K562 (cell line): Measurements from ENCODE around the gene MYRIP. TPM values are rescaled to one million over a fixed set of nuclear protein-coding genes. Genes with fewer than 3 reads are reported as not detected.

ENCODE experiments used
- ATAC-seq: fragments of 200-7000 bp; cut with Tn5 transposase; 3 replicates; pipeline ENCODE4 v1.9.1; 2020; ENCODE audit warnings: moderate library complexity
- BruUV-seq: library from RNA; stranded (reverse); fragments of 400-500 nt; replicated peaks from 2 replicates; lab custom pipeline; 2021; lab: Mats Ljungman, UMichigan
- CTCF ChIA-PET: fragments of 300-600 bp; formaldehyde crosslinking; extraction: SDS; loops from one replicate; lab custom pipeline; 2021; ENCODE audit warnings: low intra/inter-chr PET ratio; lab: Yijun Ruan, JAX
- POLR2A ChIA-PET: fragments of 300-600, 350-650 bp; sonication (Branson Sonifier 250); formaldehyde crosslinking; extraction: SDS; loops from one replicate; lab custom pipeline; 2021; ENCODE audit warnings: antibody characterized with exemption, inconsistent platforms; lab: Yijun Ruan, JAX
- DNase-seq, 4 experiments: peaks; one replicate each; pipeline versions ENCODE4 v3.0.0 to v3.0.0-alpha.2; 2011 to 2018; ENCODE audit warnings: low spot score in 3 of 4, mixed read lengths in 3 of 4; ENCODE audit errors: extremely low read depth in 1 of 4
- FAIRE-seq: peaks from 2 replicates; lab custom pipeline; 2011; peaks lifted over from hg19 to GRCh38; lab: Jason Lieb, UNC
- H2AFZ ChIP-seq: 2 replicates; pipeline ENCODE4 v1.6.0; 2011; ENCODE audit warnings: low read depth, low read length, control low read depth, inconsistent platforms
- H3K27ac ChIP-seq: fragments of 200-600 bp; 3 replicates; pipeline ENCODE4 v1.8.0; 2011; ENCODE audit warnings: low read depth, mild to moderate bottlenecking, control low read depth, inconsistent platforms, low read length, moderate library complexity, mixed read lengths; ENCODE audit errors: extremely low read depth
- H3K27me3 ChIP-seq, 2 experiments: fragments of 300-600 bp in 1 of 2; 2 replicates in 1 of 2; 3 replicates in 1 of 2; pipeline versions ENCODE4 v1.6.0 to v1.8.0; 2011; ENCODE audit warnings: inconsistent platforms in 2 of 2, low read length in 2 of 2, mild to moderate bottlenecking in 1 of 2, mixed read lengths in 1 of 2, moderate library complexity in 1 of 2; ENCODE audit not compliant: control insufficient read depth in 2 of 2, insufficient read depth in 2 of 2
- H3K36me3 ChIP-seq: fragments of 300-600 bp; 3 replicates; pipeline ENCODE4 v1.8.0; 2011; ENCODE audit warnings: mild to moderate bottlenecking, low read length, inconsistent platforms; ENCODE audit not compliant: control insufficient read depth, insufficient read depth
- H3K4me1 ChIP-seq, 2 experiments: fragments of 200-600 bp in 1 of 2; replicated peaks in 1 of 2; 2 replicates in 1 of 2; 3 replicates in 1 of 2; pipeline versions ENCODE4 v1.5.1 to v1.8.0; 2011; ENCODE audit warnings: inconsistent platforms in 2 of 2, low read length in 2 of 2, mild to moderate bottlenecking in 1 of 2, mixed read lengths in 1 of 2, moderate library complexity in 1 of 2; ENCODE audit not compliant: control insufficient read depth in 2 of 2, insufficient read depth in 2 of 2
- H3K4me2 ChIP-seq: 2 replicates; pipeline ENCODE4 v1.6.1; 2011; ENCODE audit warnings: low read length, control low read depth, inconsistent platforms, mixed read lengths; ENCODE audit not compliant: insufficient read depth
- H3K4me3 ChIP-seq: fragments of 200-600 bp; sonication (generic), shearing (Covaris generic); 2 replicates; pipeline ENCODE4 v1.5.1; 2016; ENCODE audit warnings: control low read depth, inconsistent platforms
- H3K79me2 ChIP-seq: fragments of 200-600 bp; 3 replicates; pipeline ENCODE4 v1.8.0; 2011; ENCODE audit warnings: low read length, inconsistent platforms; ENCODE audit not compliant: control insufficient read depth, insufficient read depth
- H3K9ac ChIP-seq, 2 experiments: 2 replicates each; pipeline versions ENCODE4 v1.6.0 to v1.6.1; 2011; ENCODE audit warnings: low read depth in 2 of 2, low read length in 2 of 2, control low read depth in 1 of 2, inconsistent platforms in 1 of 2, mild to moderate bottlenecking in 1 of 2, mixed read lengths in 1 of 2; ENCODE audit not compliant: insufficient read depth in 1 of 2
- H3K9me1 ChIP-seq: one replicate; pipeline ENCODE4 v1.6.0; 2011; ENCODE audit warnings: inconsistent platforms, mild to moderate bottlenecking, low read length, moderate library complexity; ENCODE audit not compliant: control insufficient read depth, insufficient read depth
- H3K9me3 ChIP-seq: replicated peaks from 2 replicates; pipeline ENCODE4 v1.5.1; 2011; ENCODE audit warnings: low read depth, low read length, inconsistent platforms; ENCODE audit not compliant: control insufficient read depth, insufficient read depth
- H4K20me1 ChIP-seq: replicated peaks from 2 replicates; pipeline ENCODE4 v1.6.1; 2011; ENCODE audit warnings: low read length, inconsistent platforms, mixed read lengths; ENCODE audit not compliant: control insufficient read depth, insufficient read depth
- DNMT1 ChIP-seq: fragments of 450-650 bp; IDR thresholded peaks from 2 replicates; pipeline ENCODE4 v1.6.1; 2016; ENCODE audit warnings: antibody characterized with exemption, mild to moderate bottlenecking
- HOMEZ ChIP-seq: fragments of 250-450 bp; sonication (Bioruptor Pico); IDR thresholded peaks from 2 replicates; pipeline ENCODE4 v1.4.0; 2020; ENCODE audit warnings: mild to moderate bottlenecking, moderate library complexity
- ZKSCAN1 ChIP-seq: fragments of 150-350 bp; IDR thresholded peaks from 2 replicates; pipeline ENCODE4 v1.6.1; 2016; ENCODE audit warnings: low read depth, low read length
- ZMIZ1 ChIP-seq, 2 experiments: fragments of 150-350 bp in 1 of 2; IDR thresholded peaks; 2 replicates each; pipeline ENCODE4 v1.6.1; 2012 to 2016; ENCODE audit warnings: low read depth in 2 of 2, low read length in 2 of 2, mild to moderate bottlenecking in 1 of 2, moderate library complexity in 1 of 2
- ZNF280B ChIP-seq: fragments of 250-450 bp; sonication (Bioruptor Pico); IDR thresholded peaks from 2 replicates; pipeline ENCODE4 v1.5.1; 2021; ENCODE audit warnings: mild to moderate bottlenecking
- ZNF318 ChIP-seq, 2 experiments: fragments of 450-650 bp; IDR thresholded peaks; 2 replicates each; pipeline ENCODE4 v1.6.1; 2016; ENCODE audit warnings: mild to moderate bottlenecking in 2 of 2, borderline replicate concordance in 1 of 2, low read depth in 1 of 2, moderate library complexity in 1 of 2
- in situ Hi-C: fragments of 300-500 bp; cut with MboI; formaldehyde crosslinking; loops from 4 replicates; pipeline ENCODE4 v1.15.0; 2018; ENCODE audit warnings: inconsistent platforms, mixed read lengths
- intact Hi-C: fragments of 100-400 bp; cut with micrococcal nuclease; formaldehyde crosslinking; loops from 2 replicates; pipeline ENCODE4 v1.14.2; 2022
- polyA plus RNA-seq, 8 experiments: library from polyadenylated mRNA; depleted of rRNA in 4 of 8; stranded (reverse) in 5 of 8; unstranded in 3 of 8; fragments of >200 nt; fragmentation: Nextera tagmentation in 2 of 8; fragmentation: Illumina TruSeq in 1 of 8; extraction: Ambion mirVana in 2 of 8; extraction: Trizol in 1 of 8; gene quantifications; 2 replicates each; pipeline versions ENCODE4 v1.2.1 to v1.2.3, GENCODE V29; 2011 to 2014; ENCODE audit warnings: inconsistent platforms in 1 of 8, missing spikeins in 1 of 8
- total RNA-seq, 7 experiments: library from RNA; depleted of rRNA in 6 of 7; stranded (reverse); fragments of >200 nt in 6 of 7; fragmentation: Illumina TruSeq in 2 of 7; extraction: Trizol in 2 of 7; gene quantifications; 2 replicates each; pipeline versions ENCODE4 v1.2.1 to v1.2.3, GENCODE V29; 2011 to 2021; ENCODE audit warnings: low replicate concordance in 1 of 7

MYRIP gene
- total and polyA plus RNA-seq, 9 of the 15 experiments (the other 6 are each of a cell fraction or from before 2014, with no cell fraction given) = 0.03 to 0.12 TPM; not detected in 7

GRCh38 chr3:40079847-40080240 lies 270.4 kb downstream of the MYRIP start:
- no peak overlapping the region for H3K4me2 ChIP-seq
- DNase-seq (no peak), FAIRE-seq (no peak), ATAC-seq (no peak)
- in situ Hi-C loops = no loop called here
- H4K20me1 ChIP-seq = no peaks in the 10 kb centered on the region
- H3K9me1 ChIP-seq = no peaks in the 10 kb centered on the region
- POLR2A ChIA-PET = no interaction called here
- H3K4me1 ChIP-seq = peaks cover 0 to 4% of the 10 kb centered on the region in 2 experiments; a peak in 1 of 5 replicates
- H3K79me2 ChIP-seq = no peaks in the 10 kb centered on the region
- no peak overlapping the region for H3K27ac ChIP-seq
- CTCF ChIA-PET = no interaction called here
- H3K9ac ChIP-seq = no peak overlapping the region
- peaks cover 2 to 8% of the 10 kb centered on the region in 2 experiments; a peak in 3 of 5 replicates for H3K27me3 ChIP-seq
- no peak overlapping the region for H3K4me3 ChIP-seq
- H3K9me3 ChIP-seq = no peaks in the 10 kb centered on the region
- no TSS peak for BruUV-seq
- no peak overlapping the region for H2AFZ ChIP-seq
- H3K36me3 ChIP-seq = no peaks in the 10 kb centered on the region
- intact Hi-C loops = loop anchor here (10.0 kb wide), 1 partner anchor 235 kb away; no protein-coding TSS in a partner anchor
- TF ChIP-seq ZMIZ1 (IDR thresholded peaks at IDR 0.05; ENCODE audit: low read depth in 2 of 2, low read length in 2 of 2) (no peak), ZNF280B (CRISPR knock-in tag) (no peak), HOMEZ (CRISPR knock-in tag) (no peak), ZKSCAN1 (no peak), ZNF318 (IDR thresholded peaks at IDR 0.05; ENCODE audit: borderline replicate concordance in 1 of 2, low read depth in 1 of 2) (no peak), DNMT1 (no peak)
